ENCODE data around the gene EYS. TPM values are rescaled to one million over a fixed set of nuclear protein-coding genes. Genes with fewer than 3 reads are reported as not detected.

The EYS gene
- total and polyA plus RNA-seq, 8 donors, result 0.55 to 0.58 TPM; not detected in 6

DNA sequence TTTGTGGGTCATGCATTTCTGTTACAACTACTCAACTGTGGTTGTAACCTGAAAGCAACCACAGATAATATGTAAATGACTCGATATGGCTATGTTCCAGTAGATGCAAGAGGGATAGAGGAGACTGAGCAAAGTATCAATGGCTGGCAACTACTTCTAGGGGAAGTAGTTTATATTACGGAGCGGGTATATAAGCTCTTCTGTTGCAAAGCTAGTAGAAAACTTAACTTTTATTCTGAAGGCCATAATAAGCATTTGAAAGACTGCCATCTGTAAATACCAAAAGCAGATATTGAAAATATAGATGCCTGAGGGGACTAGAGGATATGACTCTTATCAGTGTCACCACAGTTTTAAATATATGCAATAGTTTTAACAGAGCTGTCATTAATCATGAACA lies 1416.2 kb downstream of the EYS start:
- Histone ChIP-seq H3K4me1 (no peaks in the 10 kb centered on the region), H3K36me3 (no peaks in the 10 kb centered on the region), H3K27me3 (no peaks in the 10 kb centered on the region), H3K27ac (no peak overlapping the region), H3K9me3 (no peaks in the 10 kb centered on the region), H3K4me3 (no peak overlapping the region)
- TF ChIP-seq POLR2AphosphoS5 (IDR thresholded peaks at IDR 0.05) (no peak), EP300 (IDR thresholded peaks at IDR 0.05) (no peak), POLR2A (IDR thresholded peaks at IDR 0.05) (no peak)
- TF ChIP-seq, protein P1, sequence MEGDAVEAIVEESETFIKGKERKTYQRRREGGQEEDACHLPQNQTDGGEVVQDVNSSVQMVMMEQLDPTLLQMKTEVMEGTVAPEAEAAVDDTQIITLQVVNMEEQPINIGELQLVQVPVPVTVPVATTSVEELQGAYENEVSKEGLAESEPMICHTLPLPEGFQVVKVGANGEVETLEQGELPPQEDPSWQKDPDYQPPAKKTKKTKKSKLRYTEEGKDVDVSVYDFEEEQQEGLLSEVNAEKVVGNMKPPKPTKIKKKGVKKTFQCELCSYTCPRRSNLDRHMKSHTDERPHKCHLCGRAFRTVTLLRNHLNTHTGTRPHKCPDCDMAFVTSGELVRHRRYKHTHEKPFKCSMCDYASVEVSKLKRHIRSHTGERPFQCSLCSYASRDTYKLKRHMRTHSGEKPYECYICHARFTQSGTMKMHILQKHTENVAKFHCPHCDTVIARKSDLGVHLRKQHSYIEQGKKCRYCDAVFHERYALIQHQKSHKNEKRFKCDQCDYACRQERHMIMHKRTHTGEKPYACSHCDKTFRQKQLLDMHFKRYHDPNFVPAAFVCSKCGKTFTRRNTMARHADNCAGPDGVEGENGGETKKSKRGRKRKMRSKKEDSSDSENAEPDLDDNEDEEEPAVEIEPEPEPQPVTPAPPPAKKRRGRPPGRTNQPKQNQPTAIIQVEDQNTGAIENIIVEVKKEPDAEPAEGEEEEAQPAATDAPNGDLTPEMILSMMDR (IDR thresholded peaks at IDR 0.05), result no peak
- intact Hi-C loops (cut with DNase I; ENCODE audit: low total_unique reads), result no loop called here
- DNase-seq, result no peak
- WGBS, 5 donors, result 54 to 73% (median 59%) methylated on average over 3 of the region's 3 CpGs

DNA sequence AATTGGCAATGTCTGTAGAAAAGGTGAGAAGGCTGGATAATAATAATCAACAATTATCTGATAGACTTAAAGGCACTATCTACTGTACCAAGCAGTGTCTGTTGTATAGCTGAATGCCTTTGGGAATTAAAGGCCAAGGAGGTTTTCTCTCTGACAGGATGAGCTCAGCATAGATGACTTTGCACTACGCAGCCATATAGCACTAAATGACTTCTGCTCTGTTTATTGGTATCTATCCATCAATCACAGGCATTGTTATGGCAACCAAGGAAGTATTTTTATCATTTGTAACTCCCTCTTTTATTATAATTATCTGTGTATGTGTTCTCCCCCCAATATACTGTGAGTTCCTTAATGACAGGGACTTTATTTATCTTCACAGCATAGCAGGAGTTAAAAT lies 1417.1 kb downstream of the EYS start:
- DNase-seq, result no peak
- 65 to 89% (median 85%) methylated on average over 1 of the region's 1 CpG for whole genome bisulfite sequencing, 5 donors
- no peaks in the 10 kb centered on the region for H3K9me3 ChIP-seq
- H3K4me3 ChIP-seq, result no peak overlapping the region
- no peaks in the 10 kb centered on the region for H3K27me3 ChIP-seq
- intact Hi-C loops (cut with DNase I; ENCODE audit: low total_unique reads), result no loop called here
- no peak overlapping the region for H3K27ac ChIP-seq
- H3K4me1 ChIP-seq, result no peaks in the 10 kb centered on the region
- no peaks in the 10 kb centered on the region for H3K36me3 ChIP-seq
- no peak for TF ChIP-seq EP300 (IDR thresholded peaks at IDR 0.05)
- TF ChIP-seq, protein P1 (IDR thresholded peaks at IDR 0.05), result no peak
- TF ChIP-seq POLR2A (IDR thresholded peaks at IDR 0.05), result no peak
- TF ChIP-seq POLR2AphosphoS5 (IDR thresholded peaks at IDR 0.05), result no peak

DNA sequence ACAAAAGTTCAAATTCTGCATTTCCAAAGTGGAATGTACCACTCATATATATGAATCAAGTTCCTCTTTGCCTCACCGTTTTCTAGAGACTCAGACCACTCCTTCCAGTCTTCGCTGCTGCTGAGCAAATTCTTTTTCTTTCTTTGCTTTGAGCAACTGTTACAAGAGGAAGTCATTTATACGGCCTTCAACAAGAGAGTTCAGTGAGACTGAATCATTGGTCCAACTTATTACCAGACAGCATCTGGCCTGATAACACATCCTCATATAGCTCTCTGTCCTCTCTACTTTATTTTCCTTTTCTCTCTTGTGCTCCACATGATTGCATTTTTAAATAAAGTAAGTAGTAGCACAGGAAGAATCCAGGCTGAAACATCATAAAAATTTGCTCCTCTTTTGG lies 1418.7 kb downstream of the EYS start:
- WGBS, 5 donors, result 39 to 64% (median 40%) methylated on average over 3 of the region's 3 CpGs

DNA sequence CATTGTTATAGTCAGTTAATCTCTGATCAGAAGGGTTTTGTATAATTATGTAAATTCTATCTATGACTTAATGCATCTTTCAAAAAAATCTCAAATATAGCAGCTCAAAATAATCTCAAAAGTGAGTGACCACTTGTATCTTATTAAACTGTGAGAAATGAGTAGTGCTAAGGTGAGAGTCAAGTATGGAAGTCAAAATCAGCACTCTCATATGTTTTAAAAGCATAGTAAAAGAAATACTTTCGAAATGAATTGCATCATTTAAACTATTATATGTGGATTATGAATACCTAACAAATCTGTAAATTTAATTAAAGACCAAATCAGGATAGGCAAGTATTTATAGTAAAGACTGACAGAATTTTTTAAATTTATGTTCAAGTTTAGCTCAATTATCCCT lies 1425.9 kb downstream of the EYS start:
- Histone ChIP-seq H3K36me3 (no peaks in the 10 kb centered on the region), H3K4me1 (no peaks in the 10 kb centered on the region), H3K27ac (no peak overlapping the region), H3K4me3 (no peak overlapping the region), H3K9me3 (no peaks in the 10 kb centered on the region), H3K27me3 (no peaks in the 10 kb centered on the region)
- WGBS, 5 donors, result 67 to 88% (median 76%) methylated on average over 1 of the region's 1 CpG
- DNase-seq, result no peak
- intact Hi-C loops (cut with DNase I; ENCODE audit: low total_unique reads), result no loop called here
- no peak for TF ChIP-seq EP300 (IDR thresholded peaks at IDR 0.05)
- TF ChIP-seq POLR2A (IDR thresholded peaks at IDR 0.05), result no peak
- no peak for TF ChIP-seq POLR2AphosphoS5 (IDR thresholded peaks at IDR 0.05)
- TF ChIP-seq, protein P1 (IDR thresholded peaks at IDR 0.05), result no peak

More for the DNA sequence above, 1418.7 kb downstream of the EYS start:
- Histone ChIP-seq H3K4me3 (no peak overlapping the region), H3K4me1 (no peaks in the 10 kb centered on the region), H3K36me3 (no peaks in the 10 kb centered on the region), H3K27me3 (no peaks in the 10 kb centered on the region), H3K9me3 (no peaks in the 10 kb centered on the region), H3K27ac (no peak overlapping the region)
- intact Hi-C loops (cut with DNase I; ENCODE audit: low total_unique reads), result no loop called here
- TF ChIP-seq, protein P1 (IDR thresholded peaks at IDR 0.05), result no peak
- no peak for TF ChIP-seq EP300 (IDR thresholded peaks at IDR 0.05)
- TF ChIP-seq POLR2A (IDR thresholded peaks at IDR 0.05), result no peak
- TF ChIP-seq POLR2AphosphoS5 (IDR thresholded peaks at IDR 0.05), result no peak
- no peak for DNase-seq

Measured in stomach (tissue), 9 donors.